K562 (cell line): ENCODE measurements around the gene ATXN7L1. TPM values are rescaled to one million over a fixed set of nuclear protein-coding genes. Genes with fewer than 3 reads are reported as not detected.
A peak's percentile ranks its signal among the peaks of the same experiment; 100 is the strongest.

Source experiments
- ARID3B ChIP-seq: fragments of 250-450 bp; sonication (Bioruptor Pico); IDR thresholded peaks from 2 replicates; pipeline ENCODE4 v1.4.0; 2020; ENCODE audit warnings: borderline replicate concordance
- BACH1 ChIP-seq: fragments of 200-800 bp; sonication (Bioruptor generic); IDR thresholded peaks from 2 replicates; pipeline ENCODE4 v1.6.1; 2016; ENCODE audit warnings: missing genetic modification characterization, missing compliant biosample characterization
- FOXJ3 ChIP-seq: sonication (generic); formaldehyde crosslinking; IDR thresholded peaks from 2 replicates; pipeline ENCODE4 v1.4.0; 2020; ENCODE audit warnings: mild to moderate bottlenecking, missing genetic modification reagents
- FOXK2 ChIP-seq, 2 experiments: fragments of 450-650 bp; IDR thresholded peaks in 1 of 2; conservative IDR thresholded peaks in 1 of 2; 2 replicates each; pipeline ENCODE4 v1.6.1; 2016; ENCODE audit warnings: low read depth in 2 of 2, mild to moderate bottlenecking in 1 of 2
- GATA2 ChIP-seq: sonication (generic); formaldehyde crosslinking; IDR thresholded peaks from 2 replicates; pipeline ENCODE4 v1.4.0; 2020; ENCODE audit warnings: mild to moderate bottlenecking, missing genetic modification reagents
- HES1 ChIP-seq: fragments of 450-650 bp; IDR thresholded peaks from 2 replicates; pipeline ENCODE4 v1.6.1; 2016; ENCODE audit warnings: low read depth, mild to moderate bottlenecking, moderate library complexity
- HINFP ChIP-seq: fragments of 450-650 bp; conservative IDR thresholded peaks from 2 replicates; pipeline ENCODE4 v1.6.1; 2016; ENCODE audit warnings: missing genetic modification characterization, low read depth, mild to moderate bottlenecking, control low read depth, missing compliant biosample characterization
- L3MBTL2 ChIP-seq: fragments of 450-650 bp; IDR thresholded peaks from 2 replicates; pipeline ENCODE4 v1.6.1; 2016; ENCODE audit warnings: mild to moderate bottlenecking, moderate library complexity
- LCOR ChIP-seq: sonication (generic); formaldehyde crosslinking; IDR thresholded peaks from 2 replicates; pipeline ENCODE4 v1.8.0; 2022; ENCODE audit warnings: mild to moderate bottlenecking, missing genetic modification reagents
- MAX ChIP-seq: sonication (generic); formaldehyde crosslinking; IDR thresholded peaks from 2 replicates; pipeline ENCODE4 v1.9.0; 2022; ENCODE audit warnings: mild to moderate bottlenecking, missing genetic modification reagents
- NFIX ChIP-seq: fragments of 250-450 bp; sonication (Bioruptor Pico); IDR thresholded peaks from 2 replicates; pipeline ENCODE4 v1.4.0; 2020; ENCODE audit warnings: low read depth, mild to moderate bottlenecking, moderate library complexity
- PHB ChIP-seq: fragments of 250-450 bp; sonication (Bioruptor Pico); IDR thresholded peaks from 2 replicates; pipeline ENCODE4 v1.5.0; 2021
- PHF21A ChIP-seq: fragments of 450-650 bp; IDR thresholded peaks from 2 replicates; pipeline ENCODE4 v1.6.1; 2017; ENCODE audit warnings: low read depth, borderline replicate concordance
- POLR2B ChIP-seq: fragments of 450-650 bp; IDR thresholded peaks from 2 replicates; pipeline ENCODE4 v1.6.1; 2018; ENCODE audit warnings: low read depth; ENCODE audit not compliant: partially characterized antibody
- PREB ChIP-seq: sonication (generic); formaldehyde crosslinking; IDR thresholded peaks from 2 replicates; pipeline ENCODE4 v1.8.1; 2023; ENCODE audit warnings: mild to moderate bottlenecking, missing genetic modification reagents
- RUNX1 ChIP-seq: sonication (generic); IDR thresholded peaks from 2 replicates; pipeline ENCODE4 v1.6.1; 2016; ENCODE audit warnings: antibody characterized with exemption, low read depth
- SAFB2 ChIP-seq: fragments of 200-400 bp; formaldehyde crosslinking; IDR thresholded peaks from 2 replicates; pipeline ENCODE4 v1.6.1; 2018; ENCODE audit warnings: borderline replicate concordance, low read length, low read depth, moderate library complexity; ENCODE audit not compliant: severe bottlenecking
- TEAD2 ChIP-seq: fragments of 450-650 bp; IDR thresholded peaks from 2 replicates; pipeline ENCODE4 v1.6.1; 2016; ENCODE audit warnings: missing genetic modification characterization, control low read depth, missing compliant biosample characterization
- XRCC4 ChIP-seq: IDR thresholded peaks from one replicate; pipeline ENCODE4 v1.6.1; 2011; ENCODE audit not compliant: insufficient read depth, insufficient read length; ENCODE audit errors: extremely low read depth
- ZNF23 ChIP-seq: fragments of 250-450 bp; sonication (Bioruptor Pico); IDR thresholded peaks from 2 replicates; pipeline ENCODE4 v1.4.0; 2020; ENCODE audit warnings: mild to moderate bottlenecking
- ZNF282 ChIP-seq: sonication (generic); formaldehyde crosslinking; IDR thresholded peaks from 2 replicates; pipeline ENCODE4 v1.8.1; 2023; ENCODE audit warnings: missing genetic modification reagents
- ZNF436 ChIP-seq: fragments of 250-450, 450-650 bp; sonication (Bioruptor Pico); formaldehyde crosslinking; IDR thresholded peaks from 2 replicates; pipeline ENCODE4 v1.7.0; 2020; ENCODE audit warnings: mild to moderate bottlenecking
- ZNF696 ChIP-seq: fragments of 250-450 bp; sonication (Bioruptor Pico); conservative IDR thresholded peaks from 2 replicates; pipeline ENCODE4 v1.4.0; 2020; ENCODE audit warnings: mild to moderate bottlenecking, moderate library complexity
- polyA plus RNA-seq, 8 experiments: library from polyadenylated mRNA; depleted of rRNA in 4 of 8; stranded (reverse) in 5 of 8; unstranded in 3 of 8; fragments of >200 nt; fragmentation: Nextera tagmentation in 2 of 8; fragmentation: Illumina TruSeq in 1 of 8; extraction: Ambion mirVana in 2 of 8; extraction: Trizol in 1 of 8; gene quantifications; 2 replicates each; pipeline versions ENCODE4 v1.2.1 to v1.2.3, GENCODE V29; 2011 to 2014; ENCODE audit warnings: inconsistent platforms in 1 of 8, missing spikeins in 1 of 8
- total RNA-seq, 7 experiments: library from RNA; depleted of rRNA in 6 of 7; stranded (reverse); fragments of >200 nt in 6 of 7; fragmentation: Illumina TruSeq in 2 of 7; extraction: Trizol in 2 of 7; gene quantifications; 2 replicates each; pipeline versions ENCODE4 v1.2.1 to v1.2.3, GENCODE V29; 2011 to 2021; ENCODE audit warnings: low replicate concordance in 1 of 7

Gene ATXN7L1
- total and polyA plus RNA-seq, 9 of the 15 experiments (the other 6 are each of a cell fraction or from before 2014, with no cell fraction given), result 6.6 to 13.7 (median 10.7) TPM

- TF ChIP-seq HINFP (tag) (no peak), ZNF436 (CRISPR knock-in tag) (no peak), NFIX (CRISPR knock-in tag) (no peak), FOXK2 (conservative IDR thresholded peaks at IDR 0.05 in 1 of 2, IDR thresholded peaks at IDR 0.05 in 1 of 2; ENCODE audit: low read depth in 2 of 2) (no peak), ZNF282 (CRISPR knock-in tag) (no peak), LCOR (CRISPR knock-in tag) (peak; percentile 81), BACH1 (tag) (no peak), ZNF696 (CRISPR knock-in tag) (no peak), HES1 (peak; percentile 37; the same call in 1 of the 2 replicates), ARID3B (CRISPR knock-in tag) (no peak), SAFB2 (no peak), FOXJ3 (CRISPR knock-in tag) (no peak), XRCC4 (no peak), POLR2B (no peak), L3MBTL2 (peak; percentile 70), PREB (CRISPR knock-in tag) (no peak), GATA2 (CRISPR knock-in tag) (0 out of 2 replicates have a peak, but pooled peaks have one; percentile 3), RUNX1 (no peak), TEAD2 (no peak), PHB (CRISPR knock-in tag) (no peak), PHF21A (no peak), MAX (CRISPR knock-in tag) (peak; percentile 95), ZNF23 (CRISPR knock-in tag) (no peak)
These were observed 197.4 kb downstream of the ATXN7L1 start (continued) for GRCh38 chr7:105678811-105679495.
